KBM-7 (cell line): ENCODE data around the gene ADAM22.
"Not testable (repeated sequence)": the region's sequence is repeated elsewhere in the genome, so short reads cannot be mapped to it uniquely, and the experiment has no call there.

Experiments
- DNase-seq: peaks from one replicate; pipeline ENCODE4 v3.0.0-alpha.2; 2015
- in situ Hi-C: fragments of 300-500 bp; cut with MboI; formaldehyde crosslinking; loops from 2 replicates; pipeline ENCODE4 v1.14.3; 2020; ENCODE audit warnings: low sequenced_read_pairs, low pct_unique_long_range_greater_than_20kb, mixed read lengths

ADAM22 gene

GRCh38 chr7:87933953-87934698 lies at the start of gene ADAM22:
Gene ADAM22 (plus strand): TSS chr7:87934251. CDS start chr7:87934466, 215 bp downstream.
- DNase-seq: peak; percentile 97
- in situ Hi-C loops: no loop called here

GRCh38 chr7:87885018-87885417 lies 49.0 kb upstream of the ADAM22 start:
- in situ Hi-C loops: no loop called here
- DNase-seq: no peak

- in situ Hi-C loops: no loop called here
- DNase-seq: peak; percentile 54
Measured at GRCh38 chr7:87886875-87887274, 47.2 kb upstream of the ADAM22 start.

- in situ Hi-C loops: no loop called here
Measured at GRCh38 chr7:87895363-87895762, 38.7 kb upstream of the ADAM22 start.

GRCh38 chr7:87899255-87899654 lies 34.8 kb upstream of the ADAM22 start:
- no peak for DNase-seq
- in situ Hi-C loops: no loop called here

More at GRCh38 chr7:87895363-87895762, 38.7 kb upstream of the ADAM22 start:
- no peak for DNase-seq

GRCh38 chr7:87907136-87907906 lies 26.7 kb upstream of the ADAM22 start:
- DNase-seq, in situ Hi-C loops: not testable (repeated sequence)

- in situ Hi-C loops, DNase-seq: not testable (repeated sequence)
Measured at GRCh38 chr7:87908814-87909213, 25.2 kb upstream of the ADAM22 start.

GRCh38 chr7:87912121-87912520 lies 21.9 kb upstream of the ADAM22 start:
- DNase-seq: no peak
- in situ Hi-C loops: no loop called here

- in situ Hi-C loops: no loop called here
- DNase-seq: no peak
Measured at GRCh38 chr7:87918740-87919139, 15.3 kb upstream of the ADAM22 start.

GRCh38 chr7:87919875-87920274 lies 14.2 kb upstream of the ADAM22 start:
- in situ Hi-C loops: no loop called here
- no peak for DNase-seq

GRCh38 chr7:87920578-87920977 lies 13.5 kb upstream of the ADAM22 start:
- in situ Hi-C loops: no loop called here
- no peak for DNase-seq

GRCh38 chr7:87922759-87923395 lies 11.2 kb upstream of the ADAM22 start:
- DNase-seq, in situ Hi-C loops: not testable (repeated sequence)

- DNase-seq: peak; percentile 65
Measured at GRCh38 chr7:87926581-87927461, 7.2 kb upstream of the ADAM22 start.

GRCh38 chr7:87933605-87933952 lies 472 bp upstream of the ADAM22 start:
- in situ Hi-C loops: no loop called here
- no peak for DNase-seq

More at GRCh38 chr7:87926581-87927461, 7.2 kb upstream of the ADAM22 start:
- in situ Hi-C loops: no loop called here

GRCh38 chr7:87934699-87935383 lies 790 bp downstream of the ADAM22 start:
- DNase-seq: peak; percentile 55
- in situ Hi-C loops: no loop called here

- DNase-seq: no peak
- in situ Hi-C loops: no loop called here
Measured at GRCh38 chr7:87935384-87935706, 1.3 kb downstream of the ADAM22 start.

GRCh38 chr7:87941138-87941537 lies 7.1 kb downstream of the ADAM22 start:
- no peak for DNase-seq
- in situ Hi-C loops: no loop called here

- DNase-seq: no peak
Measured at GRCh38 chr7:87944547-87944946, 10.5 kb downstream of the ADAM22 start.

GRCh38 chr7:87945926-87946325 lies 11.9 kb downstream of the ADAM22 start:
- in situ Hi-C loops, DNase-seq: not testable (repeated sequence)

More at GRCh38 chr7:87944547-87944946, 10.5 kb downstream of the ADAM22 start:
- in situ Hi-C loops: no loop called here
